Activated T-cell treated with anti-CD3 and anti-CD28 coated beads for 1 hour (primary cell): ENCODE data around the gene CFAP299.
"Not testable (repeated sequence)": the region's sequence is repeated elsewhere in the genome, so short reads cannot be mapped to it uniquely, and the experiment has no call there.

Experiments
- DNase-seq: peaks from one replicate; pipeline ENCODE4 v3.0.0-alpha.2; 2020; ENCODE audit warnings: low read depth

The CFAP299 gene

DNA sequence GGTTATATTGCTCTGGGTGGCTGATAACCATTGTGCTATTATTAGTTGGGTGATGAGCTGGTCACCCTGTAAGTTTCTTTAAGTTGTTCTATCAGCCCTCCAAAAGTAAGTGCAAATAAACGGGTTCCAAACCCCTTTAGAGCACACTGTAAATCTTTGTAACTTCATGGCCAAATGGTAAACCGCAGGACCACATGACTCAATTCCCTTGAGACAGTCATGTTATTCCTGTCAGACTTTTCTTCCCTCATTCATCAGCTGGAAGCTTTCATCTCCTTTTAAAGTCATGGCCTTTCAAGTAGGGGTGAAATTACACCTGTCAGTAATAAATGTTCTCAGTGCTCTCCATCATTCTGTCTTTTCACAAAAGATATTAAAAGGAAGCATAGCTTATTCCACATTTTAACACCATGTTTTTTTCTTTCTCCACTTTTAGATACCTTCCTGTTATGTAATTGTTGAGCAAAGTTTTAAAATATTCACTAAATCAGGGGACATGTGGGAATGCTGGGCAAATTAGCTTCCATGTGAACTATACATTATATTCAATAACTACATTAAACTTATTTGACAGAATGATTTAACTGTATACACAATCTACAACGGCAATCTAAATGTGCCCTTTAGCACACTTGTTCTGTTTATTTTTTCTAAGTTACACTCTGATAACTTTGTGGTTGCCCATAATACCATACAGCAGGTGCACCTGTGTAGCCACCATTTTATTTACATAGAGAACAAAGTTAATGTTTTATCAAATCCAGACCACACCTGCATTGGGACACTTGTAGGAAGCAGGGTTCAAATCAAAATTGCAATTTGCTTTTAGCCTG is 275.5 kb downstream of the CFAP299 start:
- no peak for DNase-seq

- no peak for DNase-seq
These were observed 276.1 kb downstream of the CFAP299 start for GRCh38 chr4:80611678-80611979.

- DNase-seq: no peak
These were observed 277.9 kb downstream of the CFAP299 start for GRCh38 chr4:80613470-80613869.

GRCh38 chr4:80614319-80614718 is 278.8 kb downstream of the CFAP299 start:
- no peak for DNase-seq

DNA sequence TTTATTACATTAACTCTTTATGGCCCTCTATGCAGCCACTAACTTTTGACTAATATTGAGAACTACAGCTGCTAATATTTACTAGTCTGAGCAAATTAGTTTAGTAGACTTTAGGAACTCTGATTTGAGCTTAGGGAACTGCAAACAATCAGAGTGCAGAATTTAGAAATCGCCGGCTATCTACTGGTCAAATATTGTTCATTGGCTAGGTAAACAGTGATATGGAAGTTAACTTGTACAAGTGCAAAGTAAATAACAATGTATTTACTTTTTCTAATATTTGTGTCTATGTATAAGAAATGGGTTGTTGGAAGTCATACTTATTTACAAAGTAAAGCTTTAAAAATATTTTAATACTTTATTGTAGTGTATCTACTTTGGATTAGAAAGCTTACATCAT is 279.6 kb downstream of the CFAP299 start:
- no peak for DNase-seq

DNA sequence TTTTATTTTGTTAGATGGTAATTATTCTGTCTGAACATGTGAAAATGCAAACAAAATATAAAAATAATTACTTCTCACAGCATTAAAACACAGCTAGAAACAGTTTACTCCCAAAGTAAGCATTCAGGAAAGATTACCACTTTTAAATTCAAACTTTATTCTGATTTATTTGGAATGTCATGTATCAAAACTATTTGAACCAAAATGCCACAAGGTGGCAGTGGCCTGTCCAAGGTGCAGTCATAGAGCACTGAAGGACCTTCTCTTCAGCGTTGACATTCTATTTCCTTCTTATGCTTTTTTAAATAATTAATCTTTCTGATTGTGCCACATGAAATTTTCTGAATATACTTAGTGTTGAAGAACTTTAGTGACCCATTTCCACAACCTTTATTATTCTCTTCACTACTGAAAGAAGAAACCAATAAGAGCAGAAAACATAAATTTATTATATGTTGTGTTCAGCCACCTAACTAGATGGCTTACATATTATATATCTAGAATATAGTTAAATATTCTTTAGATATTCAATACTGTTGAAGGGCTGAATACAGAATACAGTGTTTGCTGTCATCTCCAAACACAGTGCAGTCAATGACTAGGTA is 283.6 kb downstream of the CFAP299 start:
- no peak for DNase-seq

DNA sequence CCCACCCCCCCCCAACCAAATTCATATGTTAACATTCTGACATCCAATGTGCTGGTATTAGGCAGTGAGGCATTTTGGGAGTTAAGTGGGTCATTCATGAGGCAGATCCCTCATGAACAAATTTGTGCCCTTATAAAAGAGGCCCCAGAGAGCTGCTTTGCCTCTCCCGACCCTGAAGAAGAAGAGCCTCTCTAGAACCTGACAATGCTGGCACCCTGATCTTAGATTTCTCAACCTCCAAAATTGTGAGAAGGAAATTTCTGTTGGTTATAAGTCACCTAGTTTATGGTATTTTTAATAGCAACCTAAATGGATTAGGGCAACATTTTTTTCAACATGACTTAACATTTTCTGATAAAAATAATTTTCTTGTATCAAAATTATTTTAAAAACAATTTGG is 296.3 kb downstream of the CFAP299 start:
- DNase-seq: no peak

- DNase-seq: no peak
These were observed 301.7 kb downstream of the CFAP299 start for GRCh38 chr4:80637190-80637589.

DNA sequence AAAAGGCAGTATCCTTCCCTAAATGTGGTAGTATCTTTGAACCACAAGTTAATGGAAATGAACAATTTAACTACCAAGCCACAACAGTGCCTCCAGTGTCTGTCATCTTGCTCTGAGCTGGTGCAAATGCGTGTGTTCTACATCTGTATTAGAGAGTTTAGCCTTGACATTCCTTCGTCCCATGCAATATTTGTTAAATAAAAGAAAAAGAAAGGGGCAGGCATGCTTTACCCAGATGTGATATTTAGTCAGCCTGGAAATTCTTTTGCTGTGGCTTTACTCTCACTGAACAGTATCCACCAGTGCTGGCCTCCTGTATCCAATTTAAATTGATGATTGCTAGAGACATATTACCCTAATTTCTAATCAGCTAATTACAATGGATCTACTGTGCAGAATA is 310.5 kb downstream of the CFAP299 start:
- DNase-seq: no peak

GRCh38 chr4:80655662-80656061 is 320.1 kb downstream of the CFAP299 start:
- DNase-seq: no peak

DNA sequence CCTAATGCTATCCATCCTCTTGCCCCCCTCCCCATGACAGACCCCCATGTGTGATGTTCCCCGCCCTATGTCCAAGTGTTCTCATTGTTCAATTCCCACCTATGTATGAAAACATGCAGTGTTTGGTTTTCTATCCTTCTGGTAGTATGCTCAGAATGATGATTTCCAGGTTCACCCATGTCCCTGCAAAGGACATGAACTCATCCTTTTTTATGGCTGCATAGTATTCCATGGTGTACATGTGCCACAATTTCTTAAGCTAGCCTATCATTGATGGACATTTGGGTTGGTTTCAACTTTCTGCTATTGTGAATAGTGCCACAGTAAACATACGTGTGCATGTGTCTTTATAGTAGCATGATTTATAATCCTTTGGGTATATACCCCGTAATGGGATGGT is 334.6 kb downstream of the CFAP299 start:
- not testable (repeated sequence) for DNase-seq

DNA sequence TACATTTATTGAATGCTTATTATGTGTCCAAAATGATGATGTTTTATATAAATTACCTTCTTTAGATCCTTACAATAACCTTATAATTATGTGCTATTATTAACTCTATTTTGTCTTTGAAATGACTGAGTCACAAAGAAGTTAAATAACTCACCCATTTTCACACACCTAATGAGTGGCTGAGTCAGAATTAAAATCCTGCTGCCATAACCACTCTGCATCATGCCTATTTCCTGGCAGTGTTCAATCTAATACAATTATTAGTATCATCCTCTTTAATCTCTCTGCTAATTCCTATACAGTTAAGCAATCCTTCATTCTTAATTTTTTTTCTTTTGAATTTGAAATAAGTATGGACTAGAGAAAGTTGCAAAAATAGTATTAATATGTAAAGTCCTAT is 342.9 kb downstream of the CFAP299 start:
- DNase-seq: no peak

DNA sequence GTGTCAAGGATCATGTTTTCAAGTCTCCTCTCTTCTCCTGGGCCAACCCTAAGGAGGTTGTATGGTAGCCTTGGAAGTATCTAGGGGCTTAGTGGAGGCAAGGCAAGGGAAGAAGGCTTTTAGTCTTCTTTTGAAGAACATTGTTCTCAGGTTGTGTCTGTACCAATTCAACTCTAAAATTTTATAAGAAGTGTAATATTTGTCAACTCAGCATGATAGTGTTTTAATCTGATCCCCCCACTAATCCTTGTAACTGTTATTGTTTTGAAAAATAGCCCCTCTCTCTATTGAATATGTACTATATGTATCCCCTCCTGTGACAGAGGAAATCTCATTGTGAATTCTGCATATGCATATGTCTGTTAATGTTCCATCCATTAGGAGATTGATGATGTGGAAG is 345.4 kb downstream of the CFAP299 start:
- no peak for DNase-seq

- no peak for DNase-seq
These were observed 349.7 kb downstream of the CFAP299 start for GRCh38 chr4:80685214-80685613.

- not testable (repeated sequence) for DNase-seq
These were observed 352.2 kb downstream of the CFAP299 start for GRCh38 chr4:80687736-80688135.

GRCh38 chr4:80694171-80694570 is 358.6 kb downstream of the CFAP299 start:
- DNase-seq: no peak

- DNase-seq: no peak
These were observed 369.8 kb downstream of the CFAP299 start for GRCh38 chr4:80705311-80705710.

GRCh38 chr4:80709082-80709869 is 373.7 kb downstream of the CFAP299 start:
- DNase-seq: no peak

- DNase-seq: no peak
These were observed 375.4 kb downstream of the CFAP299 start for GRCh38 chr4:80710748-80711451.

GRCh38 chr4:80711956-80712355 is 376.4 kb downstream of the CFAP299 start:
- DNase-seq: no peak

DNA sequence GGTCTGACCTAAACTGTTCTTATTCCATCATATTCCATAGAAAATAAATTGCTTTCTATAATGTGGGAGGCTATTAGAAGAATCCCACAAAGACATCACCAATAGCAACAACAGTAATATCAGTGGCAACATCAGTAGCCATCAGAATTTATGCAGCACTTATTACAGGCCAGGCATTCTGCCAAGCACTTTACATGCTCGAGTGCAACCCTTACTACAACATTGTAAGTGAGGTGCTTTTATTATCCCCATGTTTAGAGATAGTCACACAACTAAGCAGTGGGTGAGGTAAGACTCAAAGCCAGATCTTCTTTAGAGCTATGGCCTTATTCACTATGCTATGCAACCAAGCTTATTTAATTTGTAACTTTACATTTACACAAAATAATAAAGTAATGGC is 377.9 kb downstream of the CFAP299 start:
- no peak for DNase-seq

GRCh38 chr4:80717204-80717603 is 381.7 kb downstream of the CFAP299 start:
- DNase-seq: no peak

DNA sequence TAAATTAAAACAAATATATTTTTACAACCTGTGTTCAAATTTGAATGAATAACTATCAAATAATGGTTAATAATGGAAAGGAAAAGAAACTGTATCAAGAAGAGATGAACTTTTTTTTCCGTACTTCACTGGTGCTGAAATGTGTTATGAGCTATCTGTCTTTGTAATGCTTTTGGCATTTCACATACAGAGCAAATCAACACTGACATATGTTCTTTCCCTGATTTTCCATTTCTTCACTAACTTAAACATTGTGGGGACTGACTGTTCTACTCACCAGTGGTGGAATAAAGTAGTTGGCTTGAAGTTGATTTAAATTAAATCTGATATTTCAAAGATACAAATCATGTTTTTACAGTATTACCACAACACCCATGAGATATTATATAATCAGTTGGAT is 390.9 kb downstream of the CFAP299 start:
- no peak for DNase-seq
